Right lobe of liver (tissue), 6 donors: Measurements from ENCODE around the gene CD320. TPM values are rescaled to one million over a fixed set of nuclear protein-coding genes. Genes with fewer than 3 reads are reported as not detected.
A peak's percentile ranks its signal among the peaks of the same experiment; 100 is the strongest.

Experiments used
- ATAC-seq, 4 donors: fragments of 200-7000 bp; cut with Tn5 transposase; one replicate each; pipeline ENCODE4 v1.9.1; 2020; ENCODE audit warnings: mild to moderate bottlenecking in 4 of 4, moderate library complexity in 4 of 4
- DNase-seq, 3 donors: peaks; one replicate each; pipeline ENCODE4 v3.0.0-alpha.2; 2020
- H3K27ac ChIP-seq, 3 donors: fragments of 200-600 bp; one replicate each; pipeline ENCODE4 v1.8.0; 2022
- H3K27me3 ChIP-seq, 2 donors: fragments of 200-600 bp; one replicate each; pipeline ENCODE4 v1.8.0; 2022
- H3K36me3 ChIP-seq, 4 donors: fragments of 200-600 bp; sonication (generic) in 1 of 4; one replicate each; pipeline versions ENCODE4 v1.5.1 to v1.8.0; 2017 to 2022; ENCODE audit warnings: control low read depth in 1 of 4
- H3K4me1 ChIP-seq, 4 donors: fragments of 200-600 bp; sonication (generic) in 1 of 4; one replicate each; pipeline versions ENCODE4 v1.5.1 to v1.8.0; 2017 to 2022; ENCODE audit warnings: control low read depth in 1 of 4
- H3K4me3 ChIP-seq, 3 donors: fragments of 200-600 bp; one replicate each; pipeline ENCODE4 v1.8.0; 2022
- H3K9me3 ChIP-seq, 4 donors: fragments of 200-600 bp; sonication (generic) in 1 of 4; one replicate each; pipeline versions ENCODE4 v1.5.1 to v1.8.0; 2017 to 2022; ENCODE audit warnings: control low read depth in 1 of 4
- POLR2A ChIP-seq: fragments of 450-650 bp; IDR thresholded peaks from one replicate; pipeline ENCODE4 v1.6.1; 2017; ENCODE audit warnings: antibody characterized with exemption, mild to moderate bottlenecking
- whole genome bisulfite sequencing: methylation state at CpG from one replicate; pipeline ENCODE4 v1.1.6; 2018; ENCODE audit warnings: low coverage, low lambda C conversion rate; ENCODE audit not compliant: insufficient coverage; ENCODE audit errors: missing lambda C conversion rate; 5-methylcytosine and 5-hydroxymethylcytosine counted together
- intact Hi-C, 2 donors: fragments of 100-400 bp; cut with DNase I; formaldehyde crosslinking; loops; one replicate each; pipeline versions ENCODE4 v1.11.2 to v1.14.1; 2022
- total RNA-seq, 6 experiments: library from RNA; depleted of rRNA in 2 of 6; stranded (reverse); fragments of >200 nt in 2 of 6; fragmentation: NEBNext Ultra II Directional in 3 of 6; extraction: Animal tissue kit (Norgen Biotek cat#: 25700) in 3 of 6; gene quantifications; one replicate each; pipeline versions ENCODE4 v1.1.0 to v1.2.4, GENCODE V29; 2016 to 2023
- TF ChIP-seq, protein P1 (sequence below), 4 donors: fragments of 200-600 bp in 3 of 4; fragments of 450-650 bp in 1 of 4; IDR thresholded peaks; one replicate each; pipeline versions ENCODE4 v1.5.1 to v1.8.0; 2016 to 2022; ENCODE audit warnings: antibody characterized with exemption in 4 of 4, mild to moderate bottlenecking in 2 of 4
- donor health status: DM: no; HTN: yes; CAD: no.
- donor health status: DM: no; HTN: no; CAD: no.
- donor health status: DM: no; HTN: no; CAD: no.
- donor health status: DM: no; HTN: yes; CAD: no.
- donor health status: DM: no; HTN: yes; CAD: no.

CD320 gene
- total RNA-seq, 6 experiments from 2014 or later = 8.8 to 43.2 (median 11.5) TPM

DNA sequence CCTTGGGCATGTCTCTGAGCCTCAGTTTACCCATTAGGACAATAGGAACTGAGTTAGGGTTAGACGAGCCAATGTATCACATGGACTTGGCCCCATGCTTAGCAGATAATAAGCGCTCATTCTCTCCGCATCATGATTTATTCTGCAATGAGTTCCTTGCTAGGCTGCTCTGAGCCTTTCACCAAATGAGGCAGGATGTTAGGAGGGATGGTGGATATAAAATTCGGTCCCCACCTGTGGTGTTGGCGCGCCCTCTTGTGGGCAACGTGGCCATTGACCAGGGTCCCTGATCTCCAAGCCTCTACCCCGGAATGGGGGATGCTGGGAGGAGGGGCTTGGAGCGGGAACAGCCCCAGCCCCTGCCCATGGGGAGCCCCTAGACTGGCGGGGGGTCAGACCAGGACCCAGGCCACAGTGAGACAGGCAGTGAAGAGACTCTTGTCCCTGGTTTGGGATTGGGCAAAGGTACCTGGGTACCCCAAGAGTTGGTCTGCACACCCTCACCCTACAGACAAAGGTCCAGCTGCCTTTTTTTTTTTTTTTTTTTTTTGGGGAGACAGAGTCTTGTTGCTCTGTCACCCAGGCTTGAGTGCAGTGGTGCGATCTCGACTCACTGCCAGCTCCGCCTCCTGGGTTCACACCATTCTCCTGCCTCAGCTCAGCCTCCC lies 55.1 kb downstream of the CD320 start:
- intact Hi-C loops = loop anchor here (2.0 to 10.0 kb wide), 4 partner anchors 94 to 308 kb away; partner anchors contain the start of gene TIMM44 (in 1 of the 2)
- TF ChIP-seq, protein P1, sequence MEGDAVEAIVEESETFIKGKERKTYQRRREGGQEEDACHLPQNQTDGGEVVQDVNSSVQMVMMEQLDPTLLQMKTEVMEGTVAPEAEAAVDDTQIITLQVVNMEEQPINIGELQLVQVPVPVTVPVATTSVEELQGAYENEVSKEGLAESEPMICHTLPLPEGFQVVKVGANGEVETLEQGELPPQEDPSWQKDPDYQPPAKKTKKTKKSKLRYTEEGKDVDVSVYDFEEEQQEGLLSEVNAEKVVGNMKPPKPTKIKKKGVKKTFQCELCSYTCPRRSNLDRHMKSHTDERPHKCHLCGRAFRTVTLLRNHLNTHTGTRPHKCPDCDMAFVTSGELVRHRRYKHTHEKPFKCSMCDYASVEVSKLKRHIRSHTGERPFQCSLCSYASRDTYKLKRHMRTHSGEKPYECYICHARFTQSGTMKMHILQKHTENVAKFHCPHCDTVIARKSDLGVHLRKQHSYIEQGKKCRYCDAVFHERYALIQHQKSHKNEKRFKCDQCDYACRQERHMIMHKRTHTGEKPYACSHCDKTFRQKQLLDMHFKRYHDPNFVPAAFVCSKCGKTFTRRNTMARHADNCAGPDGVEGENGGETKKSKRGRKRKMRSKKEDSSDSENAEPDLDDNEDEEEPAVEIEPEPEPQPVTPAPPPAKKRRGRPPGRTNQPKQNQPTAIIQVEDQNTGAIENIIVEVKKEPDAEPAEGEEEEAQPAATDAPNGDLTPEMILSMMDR (IDR thresholded peaks at IDR 0.05) = peak; percentile 92 to 97 (median 94)
- no peak for TF ChIP-seq POLR2A
- Histone ChIP-seq H3K9me3 (no peaks in the 10 kb centered on the region), H3K27ac (no peak overlapping the region), H3K27me3 (no peaks in the 10 kb centered on the region), H3K36me3 (peaks cover 0 to 31% (median 4%) of the 10 kb centered on the region in 4 donors), H3K4me3 (no peak overlapping the region), H3K4me1 (peaks cover 0 to 23% (median 10%) of the 10 kb centered on the region in 4 donors)
- ATAC-seq (peak; percentile 42 to 57 (median 54)), DNase-seq (peak; percentile 79 to 86 (median 83))
- 7% methylated on average over 8 of the region's 13 CpGs for WGBS

Other genes starting within 250 kb of the CD320 start
- gene FBN3, start 158.8 kb downstream of the CD320 start, total RNA-seq = under 1 TPM in 2 of 6 experiments, not detected in 4; 0.11 to 0.37 TPM
- gene CERS4, start 99.0 kb downstream of the CD320 start, total RNA-seq = 10 to 100 TPM; 38.6 to 75.4 (median 58.3) TPM
- 10 to 100 TPM; 20.8 to 60.5 (median 25.9) TPM for gene NDUFA7, start 13.0 kb upstream of the CD320 start, total RNA-seq
- gene RPS28, start 13.1 kb upstream of the CD320 start, total RNA-seq = 100 to 1,000 TPM; 147 to 669 (median 564) TPM
- gene KANK3, start 34.9 kb upstream of the CD320 start, total RNA-seq = 1 to 10 TPM; 2.9 to 6.0 (median 4.2) TPM
- 100 to 1,000 TPM in 3 of 6 experiments, 10 to 100 TPM in 2, 1 to 10 TPM in 1; 2.3 to 204 (median 125) TPM for gene ANGPTL4, start 55.8 kb upstream of the CD320 start, total RNA-seq
- gene RAB11B, start 82.0 kb upstream of the CD320 start, total RNA-seq = 10 to 100 TPM; 27.2 to 58.0 (median 54.2) TPM
- 100 to 1,000 TPM in 2 of 6 experiments, 10 to 100 TPM in 4; 22.5 to 146 (median 32.3) TPM for gene MARCHF2, start 104.9 kb upstream of the CD320 start, total RNA-seq
- gene HNRNPM, start 136.6 kb upstream of the CD320 start, total RNA-seq = 10 to 100 TPM; 31.8 to 82.5 (median 58.6) TPM
- gene PRAM1, start 194.3 kb upstream of the CD320 start, total RNA-seq = 1 to 10 TPM in 5 of 6 experiments, under 1 TPM in 1; 0.74 to 3.3 (median 1.5) TPM
- 10 to 100 TPM in 4 of 6 experiments, 1 to 10 TPM in 2; 9.5 to 17.4 (median 11.9) TPM for gene ZNF414, start 205.8 kb upstream of the CD320 start, total RNA-seq